GM13977 (cell line): ENCODE data around the gene EIF5A2.
"Not testable (repeated sequence)": the region's sequence is repeated elsewhere in the genome, so short reads cannot be mapped to it uniquely, and the experiment has no call there.

Experiments
- DNase-seq: peaks from one replicate; pipeline ENCODE4 v3.0.0; 2012; ENCODE audit warnings: low spot score
- CTCF ChIP-seq: IDR thresholded peaks from 2 replicates; pipeline ENCODE4 v1.5.1; 2012; ENCODE audit warnings: mild to moderate bottlenecking, control low read depth; ENCODE audit not compliant: insufficient read depth; ENCODE audit errors: extremely low read depth, missing control alignments
- in situ Hi-C: fragments of 300-500 bp; cut with MboI; formaldehyde crosslinking; loops from one replicate; pipeline ENCODE4 v1.12.0; 2022; ENCODE audit warnings: low sequenced_read_pairs, low pct_unique_long_range_greater_than_20kb, mixed read lengths, inconsistent platforms; ENCODE audit not compliant: unreplicated experiment

Gene EIF5A2

GRCh38 chr3:170942011-170942410 is 33.6 kb upstream of the EIF5A2 start:
- no peak for TF ChIP-seq CTCF
- in situ Hi-C loops: no loop called here
- DNase-seq: no peak

- TF ChIP-seq CTCF: no peak
- no peak for DNase-seq
- in situ Hi-C loops: no loop called here
These were observed 33.1 kb upstream of the EIF5A2 start for GRCh38 chr3:170941551-170941950.

- in situ Hi-C loops, DNase-seq: not testable (repeated sequence)
These were observed 24.6 kb upstream of the EIF5A2 start for GRCh38 chr3:170933039-170933438.

GRCh38 chr3:170923553-170923952 is 15.1 kb upstream of the EIF5A2 start:
- not testable (repeated sequence) for DNase-seq

GRCh38 chr3:170918715-170919114 is 10.3 kb upstream of the EIF5A2 start:
- DNase-seq: no peak
- no peak for TF ChIP-seq CTCF
- in situ Hi-C loops: no loop called here

More at GRCh38 chr3:170923553-170923952, 15.1 kb upstream of the EIF5A2 start:
- in situ Hi-C loops: not testable (repeated sequence)

GRCh38 chr3:170914690-170915089 is 6.3 kb upstream of the EIF5A2 start:
- in situ Hi-C loops: no loop called here
- no peak for DNase-seq
- no peak for TF ChIP-seq CTCF

- in situ Hi-C loops: no loop called here
- DNase-seq: no peak
- no peak for TF ChIP-seq CTCF
These were observed 5.8 kb upstream of the EIF5A2 start for GRCh38 chr3:170914212-170914611.

GRCh38 chr3:170911051-170911450 is 2.6 kb upstream of the EIF5A2 start:
- DNase-seq: no peak
- in situ Hi-C loops: no loop called here
- TF ChIP-seq CTCF: no peak
